AG04449 (cell line): ENCODE measurements around the gene MYOM1.

ENCODE experiments used
- CTCF ChIA-PET: fragments of 350-600 bp; formaldehyde crosslinking; extraction: SDS; loops from one replicate; lab custom pipeline; 2021; ENCODE audit warnings: antibody characterized with exemption; lab: Yijun Ruan, JAX
- POLR2A ChIA-PET: fragments of 400-600, 350-600 bp; formaldehyde crosslinking; extraction: SDS; loops from one replicate; lab custom pipeline; 2020; ENCODE audit warnings: antibody characterized with exemption, inconsistent platforms; lab: Yijun Ruan, JAX
- DNase-seq: peaks from one replicate; pipeline ENCODE4 v3.0.0-alpha.2; 2010; ENCODE audit warnings: low read depth, low spot score
- H3K4me3 ChIP-seq: 2 replicates; pipeline ENCODE4 v1.5.1; 2011; ENCODE audit warnings: low read depth, mild to moderate bottlenecking, control low read depth, low read length
- TF ChIP-seq, protein P1 (sequence below): IDR thresholded peaks from one replicate; pipeline ENCODE4 v1.5.1; 2011; ENCODE audit warnings: mild to moderate bottlenecking, moderate library complexity, low read length, control low read depth, inconsistent platforms; ENCODE audit not compliant: insufficient read depth; ENCODE audit errors: missing control alignments

MYOM1 gene

DNA sequence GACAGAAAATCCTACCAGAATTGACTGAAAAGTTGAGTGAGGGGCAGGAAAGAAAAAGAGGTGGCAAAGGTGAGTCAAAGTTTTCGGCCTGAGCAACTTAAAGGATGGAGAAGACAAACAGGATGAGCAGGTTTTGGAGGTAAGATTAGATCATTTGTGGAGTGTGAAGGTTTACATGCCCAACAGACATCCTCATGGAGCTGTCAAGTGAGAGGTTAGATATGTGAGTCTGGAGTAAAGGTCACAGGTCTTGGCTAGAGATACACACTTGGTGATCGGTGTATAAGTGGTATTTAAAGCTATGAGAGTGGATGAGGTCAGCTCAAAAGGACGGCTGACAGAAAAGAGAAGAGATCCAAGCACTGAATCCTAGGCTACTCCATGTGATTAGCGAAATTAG, 16.7 kb upstream of the MYOM1 start:
- ChIA-PET CTCF (interaction anchor here (0.6 to 1.0 kb wide), 2 partner anchors 9 to 107 kb away, joined by 3 read pairs; no protein-coding TSS in a partner anchor), POLR2A (no interaction called here)
- H3K4me3 ChIP-seq = no peak overlapping the region
- TF ChIP-seq, protein P1, sequence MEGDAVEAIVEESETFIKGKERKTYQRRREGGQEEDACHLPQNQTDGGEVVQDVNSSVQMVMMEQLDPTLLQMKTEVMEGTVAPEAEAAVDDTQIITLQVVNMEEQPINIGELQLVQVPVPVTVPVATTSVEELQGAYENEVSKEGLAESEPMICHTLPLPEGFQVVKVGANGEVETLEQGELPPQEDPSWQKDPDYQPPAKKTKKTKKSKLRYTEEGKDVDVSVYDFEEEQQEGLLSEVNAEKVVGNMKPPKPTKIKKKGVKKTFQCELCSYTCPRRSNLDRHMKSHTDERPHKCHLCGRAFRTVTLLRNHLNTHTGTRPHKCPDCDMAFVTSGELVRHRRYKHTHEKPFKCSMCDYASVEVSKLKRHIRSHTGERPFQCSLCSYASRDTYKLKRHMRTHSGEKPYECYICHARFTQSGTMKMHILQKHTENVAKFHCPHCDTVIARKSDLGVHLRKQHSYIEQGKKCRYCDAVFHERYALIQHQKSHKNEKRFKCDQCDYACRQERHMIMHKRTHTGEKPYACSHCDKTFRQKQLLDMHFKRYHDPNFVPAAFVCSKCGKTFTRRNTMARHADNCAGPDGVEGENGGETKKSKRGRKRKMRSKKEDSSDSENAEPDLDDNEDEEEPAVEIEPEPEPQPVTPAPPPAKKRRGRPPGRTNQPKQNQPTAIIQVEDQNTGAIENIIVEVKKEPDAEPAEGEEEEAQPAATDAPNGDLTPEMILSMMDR = no peak
- DNase-seq = no peak

DNA sequence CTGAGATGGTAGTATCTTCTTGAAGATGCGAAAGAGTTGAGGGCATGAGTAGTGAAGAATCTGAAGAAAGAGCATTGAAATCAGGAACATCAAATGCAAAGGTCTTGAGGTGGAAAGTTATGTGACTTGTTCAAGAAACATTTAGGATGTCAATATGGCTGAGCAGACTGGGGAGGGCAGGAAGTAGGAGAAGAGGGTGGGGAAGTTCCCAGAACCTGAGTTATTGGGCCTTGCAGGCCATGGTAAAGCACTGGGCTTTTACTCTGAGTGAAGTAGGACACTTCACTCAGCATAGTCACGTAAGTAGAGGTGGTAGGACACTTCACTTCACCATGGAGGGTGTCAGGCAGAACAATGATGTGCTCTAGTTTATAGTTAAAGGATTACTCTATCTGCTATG, 16.1 kb upstream of the MYOM1 start:
- TF ChIP-seq, protein P1 = no peak
- ChIA-PET CTCF (interaction anchor here (2.2 kb wide), 1 partner anchor 10 kb away, joined by 8 read pairs; no protein-coding TSS in a partner anchor), POLR2A (no interaction called here)
- no peak for DNase-seq
- H3K4me3 ChIP-seq = no peak overlapping the region

DNA sequence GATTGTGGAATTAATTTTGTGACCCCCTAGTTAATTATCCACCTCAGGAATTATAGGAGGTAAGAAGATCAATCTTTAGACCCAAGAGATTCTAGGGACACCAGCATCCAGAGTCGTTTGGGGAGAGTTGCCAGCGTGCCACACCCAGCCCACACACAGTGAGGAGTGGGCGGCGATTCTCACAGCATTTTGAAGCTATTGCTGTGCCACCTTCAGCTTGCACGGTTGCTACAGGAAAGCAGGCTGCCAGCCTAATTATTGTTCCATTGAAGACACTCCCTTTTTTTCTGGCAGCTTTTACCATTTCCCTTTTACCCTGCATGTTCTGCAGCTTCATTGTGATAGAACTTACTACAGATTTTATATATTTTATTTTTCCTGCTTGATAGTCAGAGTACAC, 14.7 kb upstream of the MYOM1 start:
- no peak for DNase-seq
- ChIA-PET POLR2A (no interaction called here), CTCF (interaction anchor here (0.6 to 2.2 kb wide), 2 partner anchors 10 to 12 kb away, joined by 3 to 8 read pairs; no protein-coding TSS in a partner anchor)
- TF ChIP-seq, protein P1 = no peak
- no peak overlapping the region for H3K4me3 ChIP-seq

DNA sequence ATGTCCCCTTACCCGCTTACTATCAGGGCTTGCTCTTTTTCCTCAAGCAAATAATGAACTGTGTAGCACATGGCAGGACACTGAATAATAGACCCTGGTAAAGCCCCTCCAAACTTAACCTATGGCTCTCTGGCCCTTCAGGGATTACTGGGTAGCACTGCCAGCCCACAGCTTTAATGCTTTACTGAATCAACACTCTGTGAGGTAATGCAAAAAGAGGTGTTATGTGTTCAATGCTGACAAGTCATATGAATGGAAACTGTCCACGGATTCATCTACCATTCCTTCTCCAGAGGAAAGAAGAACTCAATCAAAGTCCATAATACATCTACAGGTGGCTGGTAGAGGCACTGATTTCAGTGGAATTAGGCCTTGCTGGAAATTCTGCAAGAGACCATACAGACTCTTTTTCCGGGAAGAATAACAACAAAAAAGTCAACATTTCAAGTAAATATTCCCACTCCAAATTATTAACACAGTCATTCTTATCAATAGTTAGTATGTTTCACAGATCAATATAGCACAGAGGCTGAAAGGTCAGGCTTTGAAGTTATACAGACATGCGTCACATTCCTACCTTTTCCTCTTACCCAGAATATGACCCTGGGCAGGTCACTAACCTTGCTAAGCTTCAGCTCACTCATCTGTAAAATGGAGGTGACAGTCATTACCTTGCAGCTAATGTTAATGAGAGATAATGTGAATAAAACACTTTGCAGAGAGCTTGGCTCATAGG, 13.8 kb upstream of the MYOM1 start:
- TF ChIP-seq, protein P1 = no peak
- H3K4me3 ChIP-seq = no peak overlapping the region
- DNase-seq = no peak
- ChIA-PET POLR2A (no interaction called here), CTCF (interaction anchor here (2.2 kb wide), 1 partner anchor 12 kb away, joined by 8 read pairs; no protein-coding TSS in a partner anchor)

DNA sequence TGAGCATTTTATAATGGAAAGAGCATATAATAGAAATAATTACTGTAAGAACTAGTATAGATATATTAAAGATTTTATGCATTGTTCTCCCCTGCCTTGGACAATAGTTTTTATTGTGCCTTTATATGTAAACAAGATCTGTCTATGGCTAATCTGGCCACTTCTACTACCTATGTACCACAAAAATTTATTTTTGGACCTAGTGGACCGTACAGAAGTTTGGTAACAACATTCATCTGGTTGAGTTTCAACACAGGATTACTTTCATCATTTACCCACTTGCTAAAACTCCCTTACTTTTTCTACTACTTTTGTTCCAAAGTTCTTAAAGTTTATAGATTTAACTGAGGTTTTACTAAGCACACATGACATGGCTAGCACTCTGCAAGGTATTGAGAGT, 13.2 kb upstream of the MYOM1 start:
- DNase-seq = no peak
- ChIA-PET POLR2A (no interaction called here), CTCF (no interaction called here)
- TF ChIP-seq, protein P1 = no peak
- H3K4me3 ChIP-seq = no peak overlapping the region

DNA sequence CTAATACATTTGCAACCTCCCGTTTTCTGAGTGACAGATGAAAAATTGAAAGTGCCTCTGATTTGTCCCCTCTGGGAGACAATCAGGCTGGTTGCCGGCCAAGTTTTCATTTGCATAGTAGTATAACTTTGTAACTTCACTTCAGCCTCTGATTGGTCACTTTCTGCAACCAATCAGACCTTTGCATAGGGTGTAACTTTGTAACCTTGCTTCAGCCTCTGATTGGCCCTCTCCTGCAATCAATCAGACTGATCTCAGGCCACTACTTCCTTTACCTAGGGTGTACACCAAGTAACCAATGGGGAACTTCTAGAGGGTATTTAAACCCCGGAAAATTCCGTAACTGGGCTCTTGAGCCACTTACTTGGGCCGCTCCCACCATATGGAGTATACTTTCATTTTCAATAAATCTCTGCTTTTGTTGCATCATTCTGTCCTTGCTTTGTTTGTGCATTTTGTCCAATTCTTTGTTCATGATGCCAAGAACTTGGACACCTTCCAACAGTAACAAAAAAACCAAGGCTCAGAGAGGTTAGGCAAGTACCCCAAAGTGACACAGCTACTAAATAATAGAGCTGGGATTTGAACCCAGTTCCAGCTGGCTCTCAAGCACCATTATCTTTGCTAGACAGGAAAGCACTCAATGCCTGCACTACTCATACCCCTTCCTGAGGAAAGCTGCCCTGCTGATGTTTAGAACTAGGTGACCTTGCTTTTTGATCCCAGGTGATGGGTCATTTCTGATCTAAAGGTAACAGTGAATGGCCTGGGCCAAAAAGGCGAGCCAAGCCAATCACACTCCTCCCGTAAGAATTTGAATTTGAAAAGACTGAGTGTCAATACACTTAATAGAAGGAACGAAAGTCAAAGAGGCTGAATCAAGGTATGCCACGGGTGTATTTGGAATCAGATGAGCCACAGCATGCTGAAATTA, 10.9 kb upstream of the MYOM1 start:
- ChIA-PET CTCF (no interaction called here), POLR2A (no interaction called here)
- H3K4me3 ChIP-seq = no peak overlapping the region
- DNase-seq = no peak
- TF ChIP-seq, protein P1 = no peak
